GM12875 (cell line): ENCODE data around the gene PIGA.
"Not testable (repeated sequence)": the region's sequence is repeated elsewhere in the genome, so short reads cannot be mapped to it uniquely, and the experiment has no call there.

Experiments
- H3K4me3 ChIP-seq: one replicate; pipeline ENCODE4 v1.5.1; 2011; ENCODE audit warnings: low read depth, low read length, control low read depth
- CTCF ChIP-seq: IDR thresholded peaks from 2 replicates; pipeline ENCODE4 v1.5.1; 2011; ENCODE audit warnings: low read depth, mild to moderate bottlenecking, control low read depth, inconsistent platforms, low read length, moderate library complexity, borderline replicate concordance; ENCODE audit not compliant: insufficient read depth

PIGA gene

GRCh38 chrX:15274946-15275345 is 60.4 kb downstream of the PIGA start:
- TF ChIP-seq CTCF = no peak
- H3K4me3 ChIP-seq = no peak overlapping the region

- not testable (repeated sequence) for H3K4me3 ChIP-seq
Measured at GRCh38 chrX:15273275-15273674, 62.0 kb downstream of the PIGA start.

GRCh38 chrX:15271757-15272156 is 63.6 kb downstream of the PIGA start:
- H3K4me3 ChIP-seq = no peak overlapping the region
- TF ChIP-seq CTCF = no peak

- no peak for TF ChIP-seq CTCF
- no peak within 1 kb of the TSS for H3K4me3 ChIP-seq
Measured at GRCh38 chrX:15269618-15270521, 65.5 kb downstream of the PIGA start, which contains the start of gene ASB9. ASB9 (minus strand) TSS chrX:15270083; CDS start chrX:15269874, 209 bp downstream.
